GM21423 (cell line): ENCODE results near the gene FBXL19.

Experiments used
- ATAC-seq: cut with Tn5 transposase; IDR thresholded peaks from one replicate; pipeline ENCODE4 v1.9.1; 2021; ENCODE audit warnings: mild to moderate bottlenecking, moderate library complexity; ENCODE audit not compliant: unreplicated experiment

The FBXL19 gene

DNA sequence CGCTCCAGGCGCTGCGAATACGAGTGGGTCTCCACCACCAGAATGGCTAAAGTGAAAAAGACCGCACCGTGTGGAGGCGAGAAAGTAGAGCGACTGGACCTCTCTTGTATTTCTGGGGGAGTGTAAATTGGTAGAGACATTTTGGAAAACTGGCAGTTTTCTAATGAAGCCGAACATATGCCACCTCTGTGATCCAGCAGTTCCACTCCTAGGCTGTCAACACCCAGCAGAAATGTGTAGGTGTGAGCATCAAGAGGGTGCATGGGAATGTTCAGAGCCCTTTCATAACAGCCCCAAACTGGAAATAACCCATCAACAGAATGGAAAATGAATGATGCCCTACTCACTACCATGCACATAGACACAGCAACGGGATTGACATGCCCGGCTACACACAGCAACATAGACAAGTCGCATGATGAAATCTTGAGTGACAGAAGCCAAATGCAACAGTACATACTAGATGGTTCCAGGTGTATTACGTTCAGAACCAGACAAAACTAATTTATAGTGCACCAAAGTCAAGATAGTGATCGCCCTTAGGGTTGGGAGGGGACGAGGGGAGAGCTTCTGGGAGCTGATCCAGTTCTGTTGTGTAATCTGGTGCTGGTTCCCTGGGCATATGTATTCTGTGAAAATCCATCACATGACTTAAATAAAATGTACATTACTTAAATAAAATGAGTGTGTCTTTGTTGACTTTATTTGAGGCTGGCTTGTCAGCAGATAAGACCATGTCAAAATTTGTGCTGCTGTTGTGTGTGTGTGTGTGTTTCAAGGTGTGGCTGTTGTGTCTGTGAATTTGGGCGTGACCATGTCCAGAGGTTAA is 28.6 kb upstream of the FBXL19 start:
- ATAC-seq = no peak

GRCh38 chr16:30895627-30896260 is 27.6 kb upstream of the FBXL19 start:
- no peak for ATAC-seq

DNA sequence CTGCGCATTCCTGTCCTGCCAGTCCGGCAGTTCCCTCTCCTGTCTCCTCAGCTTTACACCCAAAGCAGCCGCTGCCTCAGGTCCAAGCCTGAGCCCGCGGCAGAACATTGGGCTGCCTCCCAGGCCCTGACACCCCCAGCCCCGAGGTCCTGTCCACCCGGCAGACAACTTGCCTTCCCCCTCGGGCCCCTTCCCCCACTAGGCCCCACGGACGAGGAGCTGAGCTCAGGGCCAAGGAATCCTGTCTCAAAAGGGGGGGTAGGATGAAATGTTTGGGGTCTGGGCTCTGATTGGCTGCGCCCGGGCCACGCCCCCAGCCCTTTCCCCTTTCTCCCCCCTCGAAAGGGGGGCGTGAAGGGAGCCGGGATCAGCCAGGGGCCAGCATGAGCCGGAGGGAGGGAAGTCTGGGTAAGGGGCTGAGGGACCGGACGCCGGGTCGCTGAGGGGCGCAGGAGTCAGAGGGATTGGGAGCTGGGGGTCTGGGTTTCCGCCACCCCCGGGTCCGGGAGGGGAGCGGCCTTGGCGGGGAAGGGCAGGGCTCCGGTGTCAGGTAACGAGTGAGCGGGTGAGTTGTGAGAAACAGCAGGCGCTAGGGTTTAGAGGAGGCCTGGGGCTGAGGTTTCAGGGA is 27.0 kb upstream of the FBXL19 start, which contains the start of gene CTF1:
Gene CTF1, plus strand, starts transcription at position 354 of the 628 bp plus-strand sequence. Its CDS starts 30 bp downstream, at position 384.
- ATAC-seq = no peak

GRCh38 chr16:30896889-30897733 is 26.3 kb upstream of the FBXL19 start:
- no peak for ATAC-seq

DNA sequence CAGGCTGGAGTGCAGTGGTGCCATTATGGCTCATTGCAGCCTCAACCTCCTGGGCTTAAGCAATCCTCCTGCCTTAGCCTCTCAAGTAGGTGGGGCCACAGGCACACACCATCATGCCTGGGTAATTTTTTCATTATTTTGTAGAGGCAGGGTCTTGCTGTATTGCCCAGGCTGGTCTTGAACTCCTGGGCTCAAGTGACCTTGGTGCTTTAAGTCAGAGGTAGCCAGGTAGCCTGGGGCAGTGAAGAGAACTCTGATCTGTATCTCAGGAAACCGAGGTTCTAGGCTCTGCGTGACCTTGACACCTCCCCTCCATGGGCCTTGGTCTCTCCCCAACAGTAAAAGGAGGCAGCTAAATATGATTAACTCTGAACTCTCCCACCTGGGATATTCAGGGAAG is 23.6 kb upstream of the FBXL19 start:
- no peak for ATAC-seq

DNA sequence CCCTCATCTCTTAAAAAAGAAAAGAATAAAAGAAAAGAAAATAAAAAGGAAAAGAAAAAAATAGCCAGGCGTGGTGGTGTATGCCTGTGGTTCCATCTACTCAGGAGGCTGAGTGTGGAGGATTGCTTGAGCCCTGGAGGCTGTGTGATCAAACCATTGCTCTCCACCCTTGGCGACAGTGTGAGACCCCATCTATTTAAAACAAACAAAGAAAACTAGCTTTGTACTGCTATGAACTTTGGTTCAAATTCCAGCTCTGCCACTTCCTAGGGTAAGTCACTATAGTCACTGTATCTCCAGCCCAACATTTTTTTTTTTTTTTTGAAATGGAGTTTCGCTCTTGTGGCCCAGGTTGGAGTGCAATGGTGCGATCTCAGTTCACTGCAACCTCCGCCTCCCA is 22.8 kb upstream of the FBXL19 start:
- ATAC-seq = no peak

DNA sequence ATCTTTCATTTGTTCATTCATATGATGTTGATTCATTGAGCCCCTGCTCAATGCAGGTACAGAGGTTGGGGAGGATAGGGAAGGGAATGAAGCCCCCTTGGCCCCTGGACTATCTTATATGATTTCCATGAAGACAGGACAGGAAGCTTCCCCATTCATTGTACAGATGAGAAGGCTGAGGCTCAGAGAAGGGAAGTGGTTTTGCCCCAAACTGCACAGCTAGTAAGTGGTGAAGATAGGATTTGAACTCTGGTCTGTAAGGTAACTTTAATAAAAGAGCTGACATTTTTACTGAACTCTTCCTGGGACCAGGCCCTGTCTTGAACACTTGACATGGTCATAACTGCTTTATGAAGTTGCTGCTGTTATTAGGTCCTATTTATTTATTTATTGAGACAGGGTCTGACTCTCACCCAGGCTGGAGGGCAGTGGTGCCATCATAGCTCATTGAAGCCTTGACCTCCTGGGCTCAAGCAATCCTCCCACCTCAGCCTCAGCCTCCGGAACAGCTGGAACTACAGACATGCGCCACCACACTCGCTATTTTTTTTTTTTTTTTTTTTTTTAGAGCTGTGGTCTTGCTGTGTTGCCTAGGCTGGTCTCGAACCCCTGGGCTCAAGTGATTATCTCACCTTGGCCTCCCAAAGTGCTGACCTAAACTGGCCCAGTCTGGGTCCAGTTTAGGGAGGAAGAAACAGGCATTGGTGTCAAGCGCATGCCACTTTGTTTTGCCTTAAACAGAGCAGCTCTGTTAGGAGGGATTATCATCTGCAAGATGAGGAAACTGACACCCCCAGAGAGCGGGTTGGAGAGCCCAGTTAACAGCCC is 22.0 kb upstream of the FBXL19 start:
- no peak for ATAC-seq

GRCh38 chr16:30902029-30902972 is 21.1 kb upstream of the FBXL19 start:
- peak; percentile 58 for ATAC-seq

DNA sequence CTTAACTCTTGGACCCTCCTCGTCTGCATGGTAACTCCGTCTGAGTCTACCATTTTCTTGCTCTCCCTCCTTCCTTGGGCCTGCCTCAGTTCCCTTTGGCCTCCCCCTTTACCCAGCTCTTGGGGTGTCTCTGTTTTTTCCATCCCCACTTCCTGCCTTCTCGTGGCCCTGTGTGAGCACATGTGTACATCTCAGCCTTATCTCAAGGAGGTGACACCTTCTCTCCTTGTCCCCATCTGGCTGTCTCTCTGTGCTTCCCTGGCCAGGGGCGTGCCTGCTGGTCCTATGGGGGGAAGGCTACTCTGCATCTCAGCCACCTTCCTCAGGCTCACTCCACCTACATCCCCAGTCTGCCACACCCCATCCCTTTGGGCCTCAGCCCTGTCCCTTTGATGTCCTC is 20.4 kb upstream of the FBXL19 start:
- no peak for ATAC-seq

GRCh38 chr16:30903596-30903995 is 19.8 kb upstream of the FBXL19 start:
- ATAC-seq = no peak

GRCh38 chr16:30904114-30904780 is 19.1 kb upstream of the FBXL19 start:
- ATAC-seq = no peak

- ATAC-seq = no peak
Observed at GRCh38 chr16:30907064-30907463, 16.3 kb upstream of the FBXL19 start.

GRCh38 chr16:30910427-30911029 is 12.8 kb upstream of the FBXL19 start:
- ATAC-seq = no peak

- no peak for ATAC-seq
Observed at GRCh38 chr16:30912794-30913412, 10.5 kb upstream of the FBXL19 start.

- no peak for ATAC-seq
Observed at GRCh38 chr16:30914830-30915229, 8.5 kb upstream of the FBXL19 start.

GRCh38 chr16:30918614-30919013 is 4.8 kb upstream of the FBXL19 start:
- ATAC-seq = no peak

GRCh38 chr16:30920891-30921290 is 2.5 kb upstream of the FBXL19 start:
- no peak for ATAC-seq

DNA sequence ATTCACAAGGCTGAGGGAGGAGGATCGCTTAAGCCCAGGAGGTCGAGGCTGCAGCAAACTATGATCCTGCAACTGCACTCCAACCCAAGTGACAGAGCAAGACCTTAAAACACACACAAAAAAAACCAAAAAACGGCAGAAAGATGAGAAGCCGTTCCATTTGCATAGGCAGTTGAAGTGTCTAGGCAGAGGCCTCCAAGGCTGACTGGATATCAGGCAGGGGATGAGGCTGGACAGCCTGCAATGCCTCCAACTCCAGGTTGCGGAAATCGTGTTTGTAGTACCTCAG is 2.0 kb upstream of the FBXL19 start:
- ATAC-seq = no peak
